Gastroesophageal sphincter (tissue), 4 donors: ENCODE results near the gene NTHL1. TPM values are rescaled to one million over a fixed set of nuclear protein-coding genes. Genes with fewer than 3 reads are reported as not detected.

Experiments
- ATAC-seq: fragments of 150-250 bp; one replicate; pipeline ENCODE4 v1.9.1; 2016; ENCODE audit warnings: mild to moderate bottlenecking, moderate library complexity
- H3K27ac ChIP-seq, 4 donors: fragments of 200-600 bp; sonication (generic) in 3 of 4; 1 replicate in 3 of 4; 2 replicates in 1 of 4; pipeline ENCODE4 v1.5.1; 2016 to 2019
- H3K27me3 ChIP-seq: fragments of 200-600 bp; sonication (generic); one replicate; pipeline ENCODE4 v1.5.1; 2019
- H3K36me3 ChIP-seq, 2 donors: fragments of 200-600 bp; sonication (generic); one replicate each; pipeline ENCODE4 v1.5.1; 2019; ENCODE audit warnings: control low read depth in 1 of 2
- H3K4me1 ChIP-seq, 3 donors: fragments of 200-600 bp; sonication (generic); 1 replicate in 2 of 3; 2 replicates in 1 of 3; pipeline ENCODE4 v1.5.1; 2016 to 2019; ENCODE audit warnings: control low read depth in 2 of 3
- H3K4me3 ChIP-seq, 2 donors: fragments of 200-600 bp; sonication (generic); one replicate each; pipeline ENCODE4 v1.5.1; 2019; ENCODE audit warnings: mild to moderate bottlenecking in 1 of 2, moderate library complexity in 1 of 2
- H3K9me3 ChIP-seq, 3 donors: fragments of 200-600 bp; sonication (generic); one replicate each; pipeline ENCODE4 v1.5.1; 2017 to 2019; ENCODE audit warnings: control low read depth in 2 of 3
- CTCF ChIP-seq, 4 experiments: fragments of 200-600 bp in 2 of 4; fragments of 450-650 bp in 2 of 4; sonication (generic) in 1 of 4; IDR thresholded peaks; one replicate each; pipeline ENCODE4 v1.5.1; 2017 to 2019; ENCODE audit warnings: antibody characterized with exemption in 4 of 4, mild to moderate bottlenecking in 2 of 4, moderate library complexity in 2 of 4
- EP300 ChIP-seq: sonication (generic); formaldehyde crosslinking; IDR thresholded peaks from one replicate; pipeline ENCODE4 v1.6.1; 2017; ENCODE audit warnings: antibody characterized with exemption, mild to moderate bottlenecking
- POLR2A ChIP-seq, 2 donors: fragments of 450-650 bp; IDR thresholded peaks; one replicate each; pipeline ENCODE4 v1.6.1; 2017; ENCODE audit warnings: antibody characterized with exemption in 2 of 2, mild to moderate bottlenecking in 2 of 2, moderate library complexity in 1 of 2
- POLR2AphosphoS5 ChIP-seq: sonication (generic); formaldehyde crosslinking; IDR thresholded peaks from one replicate; pipeline ENCODE4 v1.6.1; 2017; ENCODE audit warnings: antibody characterized with exemption
- WGBS, 2 donors: methylation state at CpG; one replicate each; pipeline ENCODE4 v1.1.5; 2018; ENCODE audit warnings: low coverage in 1 of 2; 5-methylcytosine and 5-hydroxymethylcytosine counted together
- total RNA-seq, 4 donors: library from RNA; depleted of rRNA; stranded (reverse); fragments of >200 nt; gene quantifications; one replicate each; pipeline ENCODE4 v1.1.0, GENCODE V29; 2016

The NTHL1 gene
- total RNA-seq, 4 donors from 2014 or later = 18.4 to 25.4 (median 21.6) TPM

- Histone ChIP-seq H3K27me3 (no peaks in the 10 kb centered on the region), H3K27ac (no peak overlapping the region), H3K4me3 (no peak overlapping the region), H3K36me3 (peaks cover 0 to 100% of the 10 kb centered on the region in 2 donors), H3K9me3 (no peaks in the 10 kb centered on the region), H3K4me1 (no peaks in the 10 kb centered on the region)
- no peak for ATAC-seq
- no peak for TF ChIP-seq EP300
- no peak for TF ChIP-seq POLR2A (IDR thresholded peaks at IDR 0.05)
- no peak for TF ChIP-seq CTCF (IDR thresholded peaks at IDR 0.05)
- no peak for TF ChIP-seq POLR2AphosphoS5
- WGBS, 2 donors = 96% methylated on average over 11 of the region's 11 CpGs; no CpG with 5 or more reads in 1 of the 2 donors
Observed at GRCh38 chr16:2066139-2066538, 18.5 kb upstream of the NTHL1 start.

- H3K27me3 ChIP-seq = no peaks in the 10 kb centered on the region
- H3K4me1 ChIP-seq = no peaks in the 10 kb centered on the region
- ATAC-seq = no peak
- no peak overlapping the region for H3K4me3 ChIP-seq
- H3K27ac ChIP-seq = no peak overlapping the region
- peaks cover 0 to 100% of the 10 kb centered on the region in 2 donors for H3K36me3 ChIP-seq
- TF ChIP-seq EP300 = no peak
- no peak for TF ChIP-seq POLR2A (IDR thresholded peaks at IDR 0.05)
- TF ChIP-seq CTCF (IDR thresholded peaks at IDR 0.05) = no peak
- TF ChIP-seq POLR2AphosphoS5 = no peak
- 70% methylated on average over 2 of the region's 16 CpGs; no CpG with 5 or more reads in 1 of the 2 donors for WGBS, 2 donors
- no peaks in the 10 kb centered on the region for H3K9me3 ChIP-seq
Observed at GRCh38 chr16:2064368-2064945, 16.8 kb upstream of the NTHL1 start.

- no peak for TF ChIP-seq CTCF (IDR thresholded peaks at IDR 0.05)
- TF ChIP-seq POLR2AphosphoS5 = no peak
- Histone ChIP-seq H3K4me3 (no peak overlapping the region), H3K9me3 (no peaks in the 10 kb centered on the region), H3K27me3 (no peaks in the 10 kb centered on the region), H3K36me3 (peaks cover 0 to 100% of the 10 kb centered on the region in 2 donors), H3K4me1 (no peaks in the 10 kb centered on the region), H3K27ac (no peak overlapping the region)
- WGBS, 2 donors = no CpG with 5 or more reads among the region's 25 CpGs
- ATAC-seq = no peak
Observed at GRCh38 chr16:2063861-2064260, 16.2 kb upstream of the NTHL1 start.

GRCh38 chr16:2062801-2063200, 15.2 kb upstream of the NTHL1 start:
- Histone ChIP-seq H3K9me3 (no peaks in the 10 kb centered on the region), H3K4me3 (no peak overlapping the region), H3K36me3 (peaks cover 0 to 100% of the 10 kb centered on the region in 2 donors), H3K4me1 (no peaks in the 10 kb centered on the region), H3K27me3 (no peaks in the 10 kb centered on the region), H3K27ac (no peak overlapping the region)
- no peak for ATAC-seq
- TF ChIP-seq POLR2AphosphoS5 = no peak
- TF ChIP-seq CTCF (IDR thresholded peaks at IDR 0.05) = no peak
- TF ChIP-seq POLR2A (IDR thresholded peaks at IDR 0.05) = no peak
- TF ChIP-seq EP300 = no peak
- WGBS, 2 donors = 100% methylated on average over 3 of the region's 28 CpGs; no CpG with 5 or more reads in 1 of the 2 donors

GRCh38 chr16:2061526-2061925, 13.9 kb upstream of the NTHL1 start:
- TF ChIP-seq POLR2AphosphoS5 (no peak), CTCF (IDR thresholded peaks at IDR 0.05) (no peak), POLR2A (IDR thresholded peaks at IDR 0.05) (no peak), EP300 (no peak)
- Histone ChIP-seq H3K4me3 (no peak overlapping the region), H3K9me3 (no peaks in the 10 kb centered on the region), H3K27me3 (no peaks in the 10 kb centered on the region), H3K4me1 (no peaks in the 10 kb centered on the region), H3K36me3 (peaks cover 0 to 98% of the 10 kb centered on the region in 2 donors), H3K27ac (no peak overlapping the region)
- no peak for ATAC-seq
- no CpG with 5 or more reads among the region's 13 CpGs for WGBS, 2 donors
